ENCODE data around the gene SUGCT.

GRCh38 chr7:40674316-40674715 is 539.5 kb downstream of the SUGCT start:
- TF ChIP-seq POLR2AphosphoS5 (IDR thresholded peaks at IDR 0.05; ENCODE audit: low read depth, low read length) (no peak), POLR2A (IDR thresholded peaks at IDR 0.05; ENCODE audit: low read depth, low read length) (no peak), TAF1 (IDR thresholded peaks at IDR 0.05; ENCODE audit: low read depth, low read length) (no peak), POU2F2 (IDR thresholded peaks at IDR 0.05; ENCODE audit: low read depth, low read length) (no peak), SPI1 (IDR thresholded peaks at IDR 0.05; ENCODE audit: low read depth, low read length) (no peak), PAX5 (IDR thresholded peaks at IDR 0.05; ENCODE audit: insufficient read depth, low read length, severe bottlenecking) (no peak)
